A549 treated with RU486 at 1 μM for 4 hours (cell line): Measurements from ENCODE around the gene TOX4. TPM values are rescaled to one million over a fixed set of nuclear protein-coding genes. Genes with fewer than 3 reads are reported as not detected.

Experiments used
- total RNA-seq: library from RNA; stranded (reverse); fragments of 200-300 nt; extraction: Qiagen RNA extraction; gene quantifications from 5 replicates; pipeline ENCODE4 v1.2.3, GENCODE V29; 2022; ENCODE audit warnings: low read depth

TOX4 gene
- total RNA-seq: 51.2 to 70.3 TPM (median 65.6 TPM) in 5 replicates

DNA sequence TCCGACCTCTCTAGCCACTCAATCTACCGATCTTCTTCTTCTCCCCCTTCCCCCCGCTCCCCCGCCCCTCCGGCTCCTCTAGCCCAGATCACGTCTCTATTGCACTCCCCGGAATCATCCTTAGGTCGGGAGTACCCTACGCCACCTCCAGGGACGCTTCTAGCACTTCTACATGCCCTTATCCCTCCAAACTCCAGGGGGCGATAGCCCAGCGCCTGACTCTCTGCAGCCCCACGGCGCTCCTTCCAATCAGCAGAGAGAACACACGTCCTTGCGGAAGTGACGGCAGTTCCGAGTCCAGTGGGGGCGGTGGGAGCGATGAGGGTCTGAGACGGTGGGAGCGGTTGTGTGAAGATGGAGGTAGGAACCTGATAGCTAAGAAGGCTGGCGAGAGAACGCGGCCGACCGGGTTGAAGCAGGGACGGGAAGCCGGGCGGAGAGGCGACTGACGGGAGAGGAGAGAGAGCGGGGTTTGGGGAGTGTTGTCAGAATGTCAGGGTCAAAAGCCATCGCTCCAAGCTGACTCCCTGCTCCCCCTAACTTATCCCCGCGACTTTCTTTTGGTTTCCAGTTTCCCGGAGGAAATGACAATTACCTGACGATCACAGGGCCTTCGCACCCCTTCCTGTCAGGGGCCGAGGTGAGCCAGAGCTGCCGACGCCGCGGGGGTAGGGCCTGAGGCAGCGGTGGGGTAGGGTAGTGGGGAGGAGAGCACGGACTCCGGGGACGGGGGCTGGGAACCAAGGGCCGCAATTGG is at the start of gene TOX4, which contains the start of gene RAB2B:
TOX4 (plus strand) TSS at position 271 of the 757 bp plus-strand sequence; CDS start at position 355, 84 bp downstream.
RAB2B (minus strand) TSS at position 35 of the 757 bp plus-strand sequence. CDS start 87 bp downstream, outside the sequence.

GRCh38 chr14:21455912-21456667 is 20.9 kb upstream of the TOX4 start, which contains the start of gene CHD8:
Gene CHD8, minus strand, starts transcription at chr14:21456123. Its CDS starts 24,480 bp downstream, at chr14:21431643.

GRCh38 chr14:21510735-21511657 is 34.0 kb downstream of the TOX4 start, which contains the start of gene METTL3:
Gene METTL3, minus strand, starts transcription at chr14:21511340. Its CDS starts 117 bp downstream, at chr14:21511223.

DNA sequence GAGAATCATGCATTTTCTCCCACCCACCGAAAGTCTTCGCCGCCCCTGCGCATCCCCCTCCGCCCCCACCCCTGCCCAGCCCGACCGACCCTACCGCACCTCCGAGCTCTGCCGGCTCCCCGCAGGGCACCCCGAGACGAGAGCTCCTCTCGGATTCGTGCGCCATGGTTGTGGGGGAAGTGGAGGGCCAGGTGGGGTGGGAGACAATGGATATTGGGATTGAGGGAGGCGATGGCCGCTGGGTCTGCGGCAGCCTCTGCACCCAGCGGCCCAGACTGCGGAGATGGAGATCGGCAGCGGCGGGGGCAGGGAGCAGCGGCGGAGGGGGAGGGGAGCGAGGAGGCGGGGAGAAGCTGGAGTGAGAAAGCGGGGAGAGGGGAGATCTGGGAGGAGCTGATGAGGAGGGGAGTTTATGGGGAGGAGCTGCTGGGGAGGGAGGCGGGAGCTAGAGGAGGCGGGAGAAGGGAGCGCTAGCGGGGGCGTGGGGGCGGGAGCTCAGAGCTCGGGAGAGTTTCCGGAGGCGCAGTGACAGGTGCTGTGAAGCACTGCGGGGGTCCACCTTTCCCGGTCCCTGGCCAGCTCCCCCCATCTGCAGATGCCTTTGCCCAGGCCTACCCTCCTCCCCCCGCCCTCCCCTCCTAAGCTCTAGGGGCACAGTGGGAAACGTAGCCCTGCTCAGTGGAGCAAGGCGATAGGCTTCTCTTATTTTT is 49.1 kb downstream of the TOX4 start, which contains the start of gene SALL2:
SALL2 (minus strand) TSS at position 385 of the 710 bp plus-strand sequence; CDS start at position 166, 219 bp downstream.

Other genes with a start within 250 kb of the TOX4 start
- 761 to 1,051 TPM (median 847 TPM) in 5 replicates for gene HNRNPC, start 207.8 kb upstream of the TOX4 start, total RNA-seq
- 0.07 to 0.71 TPM (median 0.23 TPM) in 5 replicates for gene RPGRIP1, start 197.1 kb upstream of the TOX4 start, total RNA-seq
- gene SUPT16H, start 93.2 kb upstream of the TOX4 start, total RNA-seq: 101 to 123 TPM (median 108 TPM) in 5 replicates
- gene CHD8, start 21.1 kb upstream of the TOX4 start, total RNA-seq: 39.2 to 42.9 TPM (median 40.5 TPM) in 5 replicates
- 9.8 to 15.8 TPM (median 13.0 TPM) in 5 replicates for gene RAB2B, start 236 bp upstream of the TOX4 start, total RNA-seq
- 41.2 to 51.9 TPM (median 49.7 TPM) in 5 replicates for gene METTL3, start 34.1 kb downstream of the TOX4 start, total RNA-seq
- 1.00 to 1.6 TPM (median 1.3 TPM) in 5 replicates for gene SALL2, start 49.2 kb downstream of the TOX4 start, total RNA-seq
- not detected in 5 replicates for gene OR10G3, start 102.9 kb downstream of the TOX4 start, total RNA-seq
- not detected in 5 replicates for gene OR10G2, start 157.7 kb downstream of the TOX4 start, total RNA-seq
- not detected in 5 replicates for gene OR4E2, start 176.6 kb downstream of the TOX4 start, total RNA-seq
- not detected in 5 replicates for gene OR4E1, start 196.6 kb downstream of the TOX4 start, total RNA-seq